Mesodermal cell (in vitro differentiated cells): ENCODE data around the gene RNF121.

ENCODE experiments used
- H3K27ac ChIP-seq: 2 replicates; pipeline ENCODE4 v1.7.0; 2013; ENCODE audit warnings: mild to moderate bottlenecking, low read depth, low read length, moderate library complexity; ENCODE audit not compliant: severe bottlenecking
- H3K36me3 ChIP-seq: 2 replicates; pipeline ENCODE4 v1.7.1; 2013; ENCODE audit warnings: mild to moderate bottlenecking, low read length, moderate library complexity; ENCODE audit not compliant: control insufficient read depth, insufficient read depth
- H3K4me1 ChIP-seq: one replicate; pipeline ENCODE4 v1.7.1; 2013; ENCODE audit warnings: mild to moderate bottlenecking, low read length; ENCODE audit not compliant: insufficient read depth, control insufficient read depth, poor library complexity, severe bottlenecking
- H3K4me3 ChIP-seq: 2 replicates; pipeline ENCODE4 v1.7.0; 2013; ENCODE audit warnings: low read length, control low read depth, mild to moderate bottlenecking; ENCODE audit not compliant: insufficient read depth, poor library complexity, severe bottlenecking; ENCODE audit errors: extremely low read depth
- H3K9me3 ChIP-seq: 2 replicates; pipeline ENCODE4 v1.7.1; 2013; ENCODE audit warnings: mild to moderate bottlenecking, low read length, moderate library complexity; ENCODE audit not compliant: control insufficient read depth
- WGBS, 2 experiments: methylation state at CpG; one replicate each; pipeline ENCODE4 v1.1.5; 2013; ENCODE audit warnings: missing lambda C conversion rate in 2 of 2; ENCODE audit not compliant: insufficient coverage in 2 of 2; 5-methylcytosine and 5-hydroxymethylcytosine counted together

The RNF121 gene

DNA sequence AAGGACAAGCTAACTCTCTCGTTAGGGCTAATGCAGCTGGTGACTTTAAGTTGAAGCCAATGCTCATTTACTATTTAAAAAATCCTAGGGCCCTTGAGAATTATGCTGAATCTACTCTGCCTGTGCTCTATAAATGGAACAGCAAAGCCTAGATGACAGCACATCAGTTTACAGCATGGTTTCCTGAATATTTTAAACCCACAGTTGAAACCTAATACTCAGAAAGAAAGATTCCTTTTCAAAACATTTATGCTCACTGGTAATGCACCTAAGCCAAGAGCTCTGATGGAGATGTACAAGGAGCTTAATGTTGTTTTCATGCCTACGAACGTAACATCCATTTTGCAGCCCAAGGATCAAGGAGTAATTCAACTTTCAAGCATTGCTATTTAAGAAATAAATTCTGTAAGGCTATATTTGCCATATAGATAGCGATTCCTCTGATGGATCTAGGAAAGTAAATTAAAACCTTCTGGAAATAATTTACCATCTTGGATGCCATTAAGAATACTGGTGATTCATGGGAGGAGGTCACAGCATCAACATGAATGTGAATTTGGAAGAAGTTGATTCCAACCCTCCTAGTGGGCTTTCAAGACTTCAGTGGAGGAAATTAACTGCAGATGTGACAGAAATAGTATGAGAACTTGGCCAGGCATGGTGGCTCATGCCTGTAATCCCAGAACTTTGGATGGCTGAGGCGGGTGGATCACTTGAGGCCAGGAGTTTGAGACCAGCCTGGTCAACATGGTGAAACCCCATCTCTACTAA, 14.9 kb upstream of the RNF121 start:
- no peak overlapping the region for H3K27ac ChIP-seq

DNA sequence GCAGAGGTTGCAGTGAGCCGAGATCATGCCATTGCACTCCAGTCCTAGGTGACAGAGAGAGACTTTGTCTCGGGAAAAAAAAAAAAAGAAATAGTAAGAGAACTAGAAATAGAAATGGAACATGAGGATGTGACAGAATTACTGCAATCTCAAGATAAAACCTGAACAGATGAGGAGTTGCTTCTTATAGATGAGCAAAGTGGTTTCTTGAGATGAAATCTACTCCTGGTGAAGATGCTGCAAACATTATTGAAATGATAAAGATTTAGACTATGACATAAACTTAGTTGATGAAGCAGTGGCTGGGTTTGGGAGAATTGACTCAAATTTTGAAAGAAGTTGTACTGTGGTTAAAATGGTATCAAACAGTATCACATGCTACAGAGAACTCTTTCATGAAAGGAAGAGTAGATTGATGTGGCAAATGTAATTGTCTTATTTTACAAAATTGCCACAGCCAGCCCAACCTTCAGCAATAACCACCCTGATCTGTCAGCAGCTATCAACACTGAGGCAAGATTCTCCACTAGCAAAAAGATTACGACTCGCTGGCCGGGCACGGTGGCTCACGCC, 14.1 kb upstream of the RNF121 start:
- no peaks in the 10 kb centered on the region for H3K9me3 ChIP-seq
- H3K4me3 ChIP-seq = no peak overlapping the region
- peaks cover 18% of the 10 kb centered on the region for H3K36me3 ChIP-seq
- no peak overlapping the region for H3K27ac ChIP-seq
- H3K4me1 ChIP-seq = no peaks in the 10 kb centered on the region
- WGBS, 2 experiments = 91 to 92% methylated on average over 7 of the region's 7 CpGs

More for the DNA sequence above, 14.9 kb upstream of the RNF121 start:
- Histone ChIP-seq H3K4me3 (no peak overlapping the region), H3K36me3 (peaks cover 18% of the 10 kb centered on the region), H3K9me3 (no peaks in the 10 kb centered on the region), H3K4me1 (no peaks in the 10 kb centered on the region)
- 88 to 100% methylated on average over 2 of the region's 5 CpGs for WGBS, 2 experiments

DNA sequence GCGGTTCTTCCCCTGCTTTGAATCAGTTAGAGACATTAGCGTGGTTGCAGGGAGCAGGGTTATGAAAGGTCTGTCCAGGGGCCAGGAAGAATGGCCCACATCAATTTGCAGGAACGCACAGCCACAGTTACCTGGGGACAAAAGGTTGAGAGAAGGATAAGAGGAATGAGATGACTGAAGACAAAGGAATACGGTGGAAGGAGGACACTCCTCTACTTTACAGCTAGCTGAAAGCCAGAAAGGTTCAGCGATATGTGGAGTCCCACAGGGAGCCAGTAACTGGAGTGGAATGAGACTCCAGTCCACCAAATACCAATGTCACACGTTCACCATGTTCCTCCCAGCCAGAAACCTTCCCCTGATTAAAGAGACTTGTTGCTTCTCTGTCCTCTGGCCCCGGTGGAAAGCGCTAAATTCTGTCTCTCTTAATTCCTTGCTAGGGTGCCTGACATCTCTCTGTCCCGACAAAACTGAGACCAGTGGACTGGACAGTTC, 11.2 kb upstream of the RNF121 start:
- no peak overlapping the region for H3K4me3 ChIP-seq
- no peak overlapping the region for H3K27ac ChIP-seq
- 94 to 98% methylated on average over 7 to 8 of the region's 9 CpGs for WGBS, 2 experiments
- H3K9me3 ChIP-seq = no peaks in the 10 kb centered on the region
- H3K36me3 ChIP-seq = peaks cover 18% of the 10 kb centered on the region
- no peaks in the 10 kb centered on the region for H3K4me1 ChIP-seq

DNA sequence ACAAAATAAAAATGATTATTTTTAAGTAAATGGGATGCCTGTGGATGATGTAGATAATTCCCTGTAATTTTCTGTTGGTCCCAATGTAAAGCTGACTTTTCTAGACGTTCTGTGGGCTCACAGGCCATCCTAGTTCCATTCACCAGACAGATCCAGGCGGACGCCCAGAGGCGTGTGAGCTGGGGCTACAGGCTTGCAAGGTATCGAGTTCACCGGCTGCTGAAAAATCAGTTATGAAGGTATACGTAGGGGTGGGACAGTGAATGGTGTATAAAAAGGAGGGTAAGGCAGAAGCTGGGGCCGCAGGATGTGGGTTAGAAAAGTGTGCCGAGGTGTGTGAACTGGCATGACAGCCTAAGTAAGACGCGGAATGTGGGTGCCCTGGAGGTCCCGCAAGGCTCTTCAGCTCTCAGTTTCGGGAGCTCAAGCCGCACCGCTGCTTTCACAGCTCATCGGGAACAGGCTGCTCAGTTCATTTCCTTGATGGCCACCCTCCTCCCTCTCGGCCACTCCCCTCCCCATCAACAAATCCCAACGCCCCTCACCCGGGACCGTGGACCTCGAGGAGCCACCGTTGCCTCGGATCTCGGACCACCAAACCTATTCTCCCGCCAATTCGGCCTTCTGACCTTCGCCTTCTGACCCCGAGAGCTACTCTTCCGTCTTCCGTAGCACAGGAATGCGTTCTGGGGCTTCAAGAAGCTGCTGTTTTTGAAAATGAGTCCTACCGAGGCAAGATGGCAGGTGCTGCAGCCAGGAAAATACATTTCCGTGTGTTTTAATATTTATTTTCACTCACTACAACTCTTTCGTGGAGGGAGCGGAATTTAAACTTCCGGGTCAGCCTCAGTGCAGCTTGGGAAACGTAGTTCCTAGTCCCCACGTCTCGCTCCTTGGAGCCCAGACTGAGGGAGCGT, 768 bp upstream of the RNF121 start, which contains the start of gene XNDC1N:
Gene XNDC1N, minus strand, starts transcription at position 775 of the 917 bp plus-strand sequence. CDS start 5,241 bp downstream, outside the sequence.
- H3K27ac ChIP-seq = peak within 1 kb of the TSS; percentile 77
- H3K4me3 ChIP-seq = peak within 1 kb of the TSS; percentile 74
- H3K9me3 ChIP-seq = no peaks in the 10 kb centered on the region
- H3K36me3 ChIP-seq = peaks cover 7% of the 10 kb centered on the region
- 1 to 2% methylated on average over 28 to 35 of the region's 40 CpGs for WGBS, 2 experiments
- no peaks in the 10 kb centered on the region for H3K4me1 ChIP-seq

DNA sequence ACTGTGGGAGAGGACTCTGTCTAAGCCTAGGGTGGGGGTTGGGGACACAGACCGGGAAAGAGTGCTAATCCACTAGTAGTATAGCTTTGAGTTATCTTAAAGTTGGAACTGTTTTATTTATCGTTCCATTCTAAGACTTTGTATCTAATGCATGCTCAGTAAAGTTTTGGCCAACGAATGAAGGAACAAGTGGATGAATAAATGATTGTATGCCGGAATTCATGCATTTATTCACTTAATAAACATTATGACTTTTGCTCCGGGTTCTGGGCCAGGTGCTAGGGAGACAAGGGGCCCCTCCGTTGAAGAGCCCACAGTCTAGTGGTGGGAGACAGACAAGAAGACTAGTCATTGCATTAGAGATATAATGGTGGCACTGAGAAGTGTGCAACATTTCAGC, 645 bp downstream of the RNF121 start:
- Histone ChIP-seq H3K9me3 (no peaks in the 10 kb centered on the region), H3K4me1 (no peaks in the 10 kb centered on the region), H3K36me3 (peaks cover 7% of the 10 kb centered on the region), H3K27ac (no peak overlapping the region), H3K4me3 (peak overlapping the region; percentile 74)
- 0 to 7% methylated on average over 1 to 3 of the region's 6 CpGs for WGBS, 2 experiments

DNA sequence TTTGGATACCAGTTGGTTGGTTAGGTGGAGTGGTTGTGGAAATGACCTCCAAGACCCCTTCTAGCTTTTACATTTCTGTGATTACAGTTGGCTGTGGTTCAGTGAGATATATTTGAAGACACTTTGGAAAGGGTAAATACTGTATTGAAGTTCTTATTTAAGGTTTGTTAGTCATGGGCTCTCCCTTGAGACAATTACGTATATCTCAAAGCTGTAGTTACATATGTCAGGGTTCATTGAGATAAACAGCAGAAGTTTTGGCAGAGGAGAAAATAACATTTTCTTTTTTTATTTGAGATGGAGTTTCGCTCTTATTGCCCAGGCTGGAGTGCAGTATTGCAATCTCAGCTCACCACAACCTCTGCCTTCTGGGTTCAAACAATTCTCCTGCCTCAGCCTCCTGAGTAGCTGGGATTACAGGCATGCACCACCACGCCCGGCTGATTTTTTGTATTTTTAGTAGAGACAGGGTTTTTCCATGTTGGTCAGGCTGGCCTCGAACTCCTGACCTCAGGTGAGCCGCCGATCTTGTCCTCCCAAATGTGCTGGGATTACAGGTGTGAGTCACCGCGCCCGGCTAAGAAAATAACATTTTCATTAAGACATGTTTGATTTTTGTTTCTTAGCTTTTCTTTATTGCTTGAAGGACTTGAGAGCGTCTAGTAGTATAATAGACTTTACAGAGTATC, 1.9 kb downstream of the RNF121 start:
- no peak overlapping the region for H3K27ac ChIP-seq
- no peaks in the 10 kb centered on the region for H3K4me1 ChIP-seq
- H3K9me3 ChIP-seq = no peaks in the 10 kb centered on the region
- peak overlapping the region; percentile 74 for H3K4me3 ChIP-seq
- WGBS, 2 experiments = 80 to 83% methylated on average over 2 to 7 of the region's 11 CpGs
- peaks cover 7% of the 10 kb centered on the region for H3K36me3 ChIP-seq

DNA sequence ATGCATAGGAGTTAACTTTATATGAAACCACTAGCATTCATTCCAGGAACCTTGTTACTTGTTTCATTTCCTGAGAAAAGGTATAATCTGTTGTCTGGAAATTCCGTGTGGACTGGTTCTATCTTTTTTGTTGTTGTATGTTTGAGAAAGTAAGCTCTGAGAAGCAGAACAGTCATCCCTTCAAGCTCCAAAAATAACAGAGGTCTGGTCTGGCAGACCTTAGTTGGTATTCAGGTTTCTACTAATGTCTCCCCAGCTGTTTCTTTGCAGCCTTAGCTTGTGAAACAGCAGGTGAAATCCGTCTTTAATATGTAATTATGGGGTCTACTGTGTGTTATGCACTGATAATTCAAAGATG, 2.4 kb downstream of the RNF121 start:
- Histone ChIP-seq H3K36me3 (peaks cover 4% of the 10 kb centered on the region), H3K9me3 (no peaks in the 10 kb centered on the region), H3K4me3 (no peak overlapping the region), H3K4me1 (no peaks in the 10 kb centered on the region), H3K27ac (no peak overlapping the region)
- 100% methylated on average over 1 to 2 of the region's 2 CpGs for WGBS, 2 experiments

DNA sequence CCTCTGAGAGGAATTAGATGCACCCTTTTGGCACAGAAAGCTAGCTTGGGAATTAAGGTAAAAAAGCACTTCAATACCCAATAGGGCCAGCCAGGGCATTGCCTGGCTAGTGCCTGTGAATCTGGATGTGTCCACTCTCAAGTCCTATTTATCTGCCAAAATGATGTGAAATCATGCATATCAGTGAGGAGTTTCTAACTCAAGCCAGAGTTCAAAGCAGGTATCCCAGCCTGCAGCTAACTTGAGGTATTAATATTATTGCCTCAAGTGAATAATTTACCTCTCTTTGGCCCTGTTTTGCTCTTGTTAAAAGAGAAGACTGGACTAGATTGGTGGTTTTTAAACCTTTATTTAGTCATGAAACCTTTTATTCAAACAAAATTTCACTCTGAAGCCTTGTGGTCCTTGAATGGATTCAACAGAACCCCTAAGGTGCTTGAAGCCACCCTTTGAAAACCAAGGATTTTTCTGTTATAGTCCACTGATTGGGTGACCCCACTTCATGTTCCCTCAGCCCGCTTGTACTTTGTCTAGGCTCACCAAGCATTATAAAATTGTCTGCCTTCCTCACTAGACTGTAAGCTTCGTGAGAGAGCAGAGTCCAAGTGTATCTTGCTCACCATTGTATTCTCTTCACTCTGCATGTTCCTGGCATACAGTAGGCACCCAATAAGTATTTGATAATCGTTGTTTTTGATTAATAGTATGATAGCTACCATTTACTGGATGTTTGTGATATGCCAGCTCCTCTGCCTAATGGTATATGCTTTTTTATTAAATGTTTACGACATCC, 4.5 kb downstream of the RNF121 start:
- H3K9me3 ChIP-seq = no peaks in the 10 kb centered on the region
- 90 to 96% methylated on average over 3 of the region's 4 CpGs for WGBS, 2 experiments
- no peak overlapping the region for H3K4me3 ChIP-seq
- no peaks in the 10 kb centered on the region for H3K4me1 ChIP-seq
- H3K27ac ChIP-seq = no peak overlapping the region
- H3K36me3 ChIP-seq = peaks cover 13% of the 10 kb centered on the region

DNA sequence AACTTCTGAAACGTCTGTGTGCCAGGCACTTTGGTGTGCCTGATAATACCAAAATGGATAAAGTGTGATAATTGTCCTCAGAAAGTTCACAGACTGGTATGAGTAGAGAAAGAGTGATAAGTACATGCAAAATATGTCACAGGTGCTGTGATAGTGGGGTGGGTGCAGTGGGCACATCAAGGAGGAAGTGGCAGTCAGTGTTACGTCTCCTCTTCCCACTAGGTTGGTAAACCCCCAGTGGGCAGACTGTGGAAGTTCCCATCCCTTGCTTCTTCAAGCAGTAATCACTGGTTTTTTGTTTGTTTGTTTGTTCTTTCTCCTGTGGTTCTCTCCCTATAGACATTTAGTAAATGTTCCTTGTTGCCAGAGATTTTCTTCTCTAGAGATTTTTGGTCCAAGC, 5.4 kb downstream of the RNF121 start:
- Histone ChIP-seq H3K4me1 (no peaks in the 10 kb centered on the region), H3K36me3 (peaks cover 16% of the 10 kb centered on the region), H3K9me3 (no peaks in the 10 kb centered on the region), H3K27ac (no peak overlapping the region), H3K4me3 (no peak overlapping the region)
- 100% methylated on average over 1 of the region's 2 CpGs; no CpG with 5 or more reads in 1 of the 2 experiments for WGBS, 2 experiments
